ENCODE results near the gene AXL. TPM values are rescaled to one million over a fixed set of nuclear protein-coding genes. Genes with fewer than 3 reads are reported as not detected.

AXL gene
- total RNA-seq, 4 donors from 2014 or later, result 72.0 to 110 (median 88.5) TPM

DNA sequence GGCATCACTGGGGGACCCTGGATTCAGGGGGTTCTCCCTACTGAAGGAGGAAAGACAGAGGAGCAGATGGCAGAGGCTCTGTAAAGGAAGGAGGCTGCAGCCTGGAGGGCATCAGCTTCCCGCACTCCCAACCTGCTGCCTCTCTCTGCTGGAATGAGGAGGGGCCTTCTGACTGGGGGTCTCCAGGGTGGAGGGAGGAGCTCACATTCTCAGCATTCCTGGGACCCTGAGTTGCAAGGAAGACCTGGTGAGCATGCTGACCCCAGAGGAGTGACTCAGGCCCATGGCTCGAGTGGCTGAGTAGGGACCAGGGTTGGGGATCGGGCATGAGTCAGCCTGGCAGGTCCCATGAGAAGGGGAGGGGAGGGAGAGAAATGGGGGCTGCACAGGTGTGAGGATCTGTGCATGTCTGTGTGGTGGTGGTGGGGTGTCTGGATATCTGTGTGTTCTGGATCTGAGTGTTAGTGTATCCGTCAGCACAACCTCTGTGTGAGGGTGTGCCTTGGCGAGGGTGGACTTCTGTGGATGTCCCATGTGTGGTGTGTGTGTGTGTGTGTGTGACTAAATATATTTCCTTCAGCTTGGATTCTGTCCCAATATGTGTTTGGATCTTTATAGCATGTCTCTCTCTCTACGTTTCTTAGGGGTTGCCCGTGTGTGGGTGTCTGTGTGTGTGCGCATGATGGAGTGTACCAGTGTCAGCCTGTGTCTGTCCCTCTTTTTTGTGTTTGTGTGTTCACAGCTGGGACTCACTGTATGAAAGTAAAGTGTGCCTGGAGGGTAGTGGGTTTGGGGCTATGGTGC is 4.6 kb downstream of the AXL start:
- no peak for DNase-seq (ENCODE audit: low spot score in 2 of 2)
- Histone ChIP-seq H3K4me3 (peak overlapping the region in 1 of 4 donors; percentile 12), H3K4me1 (peaks cover 0 to 75% (median 39%) of the 10 kb centered on the region in 4 donors), H3K9me3 (no peaks in the 10 kb centered on the region), H3K36me3 (peaks cover 0 to 9% (median 0%) of the 10 kb centered on the region in 3 donors), H3K27me3 (no peaks in the 10 kb centered on the region), H3K27ac (peak overlapping the region in 3 of 4 donors; percentile 44 to 98 (median 98))
- TF ChIP-seq POLR2A (IDR thresholded peaks at IDR 0.05) (no peak), EP300 (IDR thresholded peaks at IDR 0.05) (no peak)
- TF ChIP-seq, protein P1, sequence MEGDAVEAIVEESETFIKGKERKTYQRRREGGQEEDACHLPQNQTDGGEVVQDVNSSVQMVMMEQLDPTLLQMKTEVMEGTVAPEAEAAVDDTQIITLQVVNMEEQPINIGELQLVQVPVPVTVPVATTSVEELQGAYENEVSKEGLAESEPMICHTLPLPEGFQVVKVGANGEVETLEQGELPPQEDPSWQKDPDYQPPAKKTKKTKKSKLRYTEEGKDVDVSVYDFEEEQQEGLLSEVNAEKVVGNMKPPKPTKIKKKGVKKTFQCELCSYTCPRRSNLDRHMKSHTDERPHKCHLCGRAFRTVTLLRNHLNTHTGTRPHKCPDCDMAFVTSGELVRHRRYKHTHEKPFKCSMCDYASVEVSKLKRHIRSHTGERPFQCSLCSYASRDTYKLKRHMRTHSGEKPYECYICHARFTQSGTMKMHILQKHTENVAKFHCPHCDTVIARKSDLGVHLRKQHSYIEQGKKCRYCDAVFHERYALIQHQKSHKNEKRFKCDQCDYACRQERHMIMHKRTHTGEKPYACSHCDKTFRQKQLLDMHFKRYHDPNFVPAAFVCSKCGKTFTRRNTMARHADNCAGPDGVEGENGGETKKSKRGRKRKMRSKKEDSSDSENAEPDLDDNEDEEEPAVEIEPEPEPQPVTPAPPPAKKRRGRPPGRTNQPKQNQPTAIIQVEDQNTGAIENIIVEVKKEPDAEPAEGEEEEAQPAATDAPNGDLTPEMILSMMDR (IDR thresholded peaks at IDR 0.05), result no peak
- 47 to 50% methylated on average over 8 of the region's 8 CpGs for WGBS, 2 donors

- DNase-seq (ENCODE audit: low spot score in 2 of 2), result no peak
- peaks cover 0 to 9% (median 0%) of the 10 kb centered on the region in 3 donors for H3K36me3 ChIP-seq
- H3K4me3 ChIP-seq, result no peak overlapping the region
- 88 to 96% methylated on average over 5 to 7 of the region's 7 CpGs for WGBS, 2 donors
- TF ChIP-seq EP300 (IDR thresholded peaks at IDR 0.05) (no peak), POLR2A (IDR thresholded peaks at IDR 0.05) (no peak)
- peaks cover 0 to 80% (median 39%) of the 10 kb centered on the region in 4 donors for H3K4me1 ChIP-seq
- H3K9me3 ChIP-seq, result no peaks in the 10 kb centered on the region
- H3K27ac ChIP-seq, result peak overlapping the region in 3 of 4 donors; percentile 44 to 98 (median 98)
- H3K27me3 ChIP-seq, result no peaks in the 10 kb centered on the region
Measured at GRCh38 chr19:41224632-41225031, 5.6 kb downstream of the AXL start.

DNA sequence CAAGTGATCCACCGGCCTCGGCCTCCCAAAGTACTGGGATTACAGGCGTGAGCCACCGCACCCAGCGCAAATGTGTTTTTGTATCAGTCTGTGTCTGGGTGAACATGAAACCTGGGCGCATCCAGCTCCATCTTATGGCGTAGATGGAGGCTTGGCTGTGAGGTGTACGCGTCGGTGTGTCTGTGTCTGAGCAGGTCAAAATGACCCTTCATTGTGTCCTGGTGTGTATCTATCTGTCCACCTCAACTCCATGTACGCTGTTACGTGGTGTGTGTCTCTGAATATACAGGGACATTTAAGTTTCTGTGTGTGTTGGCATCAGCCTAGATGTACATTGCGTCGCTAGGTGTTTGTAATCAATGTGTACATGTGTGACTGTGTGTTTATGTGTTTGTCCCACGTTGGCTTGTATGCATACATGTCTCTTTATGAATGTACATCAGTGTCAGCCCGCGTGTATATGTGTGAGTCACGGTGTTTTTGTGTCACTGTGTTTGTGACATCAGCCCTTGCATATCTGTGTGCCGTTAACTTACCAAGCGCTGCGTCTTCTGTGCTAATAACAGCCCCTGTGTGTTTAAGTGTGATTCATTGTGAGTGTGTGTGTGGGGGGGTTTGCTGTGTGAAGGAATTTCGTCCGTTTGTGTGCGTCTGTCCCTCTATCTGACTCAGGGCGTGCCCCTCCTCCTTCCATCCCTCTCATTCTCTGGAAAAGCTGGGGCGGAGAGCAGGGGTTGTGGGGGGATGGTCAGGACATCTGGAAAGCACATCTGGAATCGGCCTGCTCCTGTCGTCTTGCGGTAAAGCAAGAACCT is 6.4 kb downstream of the AXL start:
- TF ChIP-seq EP300 (IDR thresholded peaks at IDR 0.05), result peak in 1 of 2 donors; percentile 77
- TF ChIP-seq, protein P1 (IDR thresholded peaks at IDR 0.05), result no peak
- peak in 1 of 2 donors; percentile 11 for TF ChIP-seq POLR2A (IDR thresholded peaks at IDR 0.05)
- no peaks in the 10 kb centered on the region for H3K27me3 ChIP-seq
- peak overlapping the region; percentile 71 to 98 (median 93) for H3K27ac ChIP-seq
- H3K4me1 ChIP-seq, result peaks cover 0 to 78% (median 38%) of the 10 kb centered on the region in 4 donors
- peak overlapping the region; percentile 29 to 58 (median 42) for H3K4me3 ChIP-seq
- no peaks in the 10 kb centered on the region for H3K9me3 ChIP-seq
- peaks cover 0 to 9% (median 0%) of the 10 kb centered on the region in 3 donors for H3K36me3 ChIP-seq
- 49 to 53% methylated on average over 27 to 29 of the region's 29 CpGs for WGBS, 2 donors
- peak; percentile 48 to 78 for DNase-seq (ENCODE audit: low spot score in 2 of 2)

- Histone ChIP-seq H3K4me3 (peak overlapping the region; percentile 29 to 58 (median 42)), H3K9me3 (no peaks in the 10 kb centered on the region), H3K36me3 (peaks cover 0 to 14% (median 0%) of the 10 kb centered on the region in 3 donors), H3K4me1 (peaks cover 0 to 70% (median 36%) of the 10 kb centered on the region in 4 donors), H3K27ac (peak overlapping the region; percentile 71 to 98 (median 93)), H3K27me3 (no peaks in the 10 kb centered on the region)
- WGBS, 2 donors, result 8 to 13% methylated on average over 23 to 29 of the region's 67 CpGs
- DNase-seq (ENCODE audit: low spot score in 2 of 2), result peak; percentile 47
- TF ChIP-seq, protein P1 (IDR thresholded peaks at IDR 0.05), result peak in 2 of 5 experiments; percentile 16 to 55
- peak in 1 of 2 donors; percentile 45 for TF ChIP-seq EP300 (IDR thresholded peaks at IDR 0.05)
- TF ChIP-seq POLR2A (IDR thresholded peaks at IDR 0.05), result no peak
Measured at GRCh38 chr19:41226053-41226873, 7.2 kb downstream of the AXL start.

Data from tibial nerve (tissue), 4 donors.